Thoracic aorta (tissue), 2 donors: ENCODE measurements around the gene MYL12A. TPM values are rescaled to one million over a fixed set of nuclear protein-coding genes. Genes with fewer than 3 reads are reported as not detected.

ENCODE experiments used
- ATAC-seq: fragments of 150-250 bp; one replicate; pipeline ENCODE4 v1.8.0; 2017; ENCODE audit warnings: low read depth; ENCODE audit not compliant: insufficient number of reproducible peaks, low FRiP score
- DNase-seq: peaks from one replicate; pipeline ENCODE4 v3.0.0-alpha.2; 2020; ENCODE audit warnings: low spot score
- H3K27ac ChIP-seq, 2 donors: fragments of 200-600 bp; sonication (generic); 1 replicate in 1 of 2; 2 replicates in 1 of 2; pipeline ENCODE4 v1.5.1; 2016; ENCODE audit warnings: mild to moderate bottlenecking in 2 of 2, moderate library complexity in 2 of 2
- H3K27me3 ChIP-seq: fragments of 200-600 bp; sonication (generic); replicated peaks from 2 replicates; pipeline ENCODE4 v1.6.0; 2016; ENCODE audit warnings: mild to moderate bottlenecking; ENCODE audit not compliant: insufficient read depth
- H3K36me3 ChIP-seq: fragments of 200-600 bp; sonication (generic); one replicate; pipeline ENCODE4 v1.5.1; 2016
- H3K4me1 ChIP-seq, 2 donors: fragments of 200-600 bp; sonication (generic); 1 replicate in 1 of 2; 2 replicates in 1 of 2; pipeline versions ENCODE4 v1.5.1 to v1.6.0; 2016; ENCODE audit warnings: low read depth in 2 of 2, mild to moderate bottlenecking in 1 of 2; ENCODE audit not compliant: control insufficient read depth in 1 of 2
- H3K4me3 ChIP-seq: fragments of 200-600 bp; sonication (generic); 2 replicates; pipeline ENCODE4 v1.5.1; 2016; ENCODE audit warnings: mild to moderate bottlenecking
- H3K9me3 ChIP-seq: fragments of 200-600 bp; sonication (generic); 2 replicates; pipeline ENCODE4 v1.5.1; 2016
- total RNA-seq, 2 donors: library from RNA; depleted of rRNA; stranded (reverse); fragments of >200 nt; gene quantifications; one replicate each; pipeline versions ENCODE4 v1.1.0 to v1.2.3, GENCODE V29; 2016
- TF ChIP-seq, protein P1 (sequence below): fragments of 200-600 bp; sonication (generic); IDR thresholded peaks from one replicate; pipeline ENCODE4 v1.5.1; 2019; ENCODE audit warnings: antibody characterized with exemption

The MYL12A gene
- total RNA-seq, 2 donors from 2014 or later = 451 to 800 TPM

DNA sequence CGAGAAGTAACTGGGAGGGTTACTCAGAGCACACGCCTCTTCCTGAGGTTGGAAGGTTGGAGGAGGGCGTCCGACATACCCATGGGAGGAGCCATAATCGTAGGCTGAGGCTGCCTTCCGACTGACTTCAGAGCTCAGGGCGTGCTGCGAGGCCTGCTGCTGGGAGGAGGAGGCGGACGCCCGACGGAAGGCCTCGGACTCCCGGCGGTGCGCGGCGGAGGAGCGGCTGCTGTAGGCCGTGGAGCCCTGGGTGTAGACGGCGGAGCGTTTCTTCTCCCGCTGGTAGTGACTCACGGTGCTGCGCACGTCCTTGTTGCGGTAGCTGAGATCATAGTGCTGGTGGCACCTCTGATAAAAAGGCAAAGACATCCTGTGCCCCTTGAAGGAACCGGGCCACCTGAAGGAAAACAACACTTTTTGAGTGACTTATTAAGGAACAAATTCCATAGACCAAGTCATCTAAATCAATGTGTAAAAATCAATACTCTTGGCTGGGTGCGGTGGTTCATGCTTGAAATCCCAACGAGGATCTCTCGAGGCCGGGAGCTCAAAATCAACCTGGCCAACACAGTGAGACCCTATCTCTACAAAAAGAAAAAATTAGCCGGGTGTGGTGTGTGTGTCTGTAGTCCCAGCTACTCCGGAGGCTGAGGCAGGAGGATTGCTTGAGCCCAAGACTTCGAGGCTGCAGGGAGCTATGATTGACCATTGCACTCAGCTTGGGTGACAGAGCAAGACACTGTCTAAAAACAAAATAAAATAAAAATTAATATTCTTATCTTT is 32.6 kb upstream of the MYL12A start:
- ATAC-seq = no peak

DNA sequence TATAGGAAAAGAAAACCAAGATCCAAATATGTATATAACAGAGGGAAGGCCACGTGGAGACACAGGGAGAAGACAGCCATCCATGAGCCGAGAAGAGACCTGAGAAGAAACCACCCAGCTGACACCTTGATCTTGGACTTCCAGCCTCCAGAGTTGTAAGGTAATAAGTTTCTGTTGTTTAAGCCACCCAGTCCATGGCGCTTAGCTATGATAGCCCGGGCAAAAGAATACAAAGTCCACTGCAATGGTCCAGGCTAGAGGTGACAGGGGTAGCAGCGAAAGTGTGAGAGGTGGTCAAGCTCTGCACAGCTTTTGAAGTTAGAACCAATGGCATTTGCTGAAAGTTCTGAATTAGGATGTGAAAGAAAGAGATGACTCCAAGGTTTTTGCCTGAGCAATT is 30.6 kb upstream of the MYL12A start:
- Histone ChIP-seq H3K36me3 (peaks cover 8% of the 10 kb centered on the region), H3K27ac (no peak overlapping the region), H3K4me1 (peaks cover 18 to 47% of the 10 kb centered on the region in 2 donors), H3K9me3 (no peaks in the 10 kb centered on the region), H3K4me3 (no peak overlapping the region), H3K27me3 (no peaks in the 10 kb centered on the region)
- TF ChIP-seq, protein P1, sequence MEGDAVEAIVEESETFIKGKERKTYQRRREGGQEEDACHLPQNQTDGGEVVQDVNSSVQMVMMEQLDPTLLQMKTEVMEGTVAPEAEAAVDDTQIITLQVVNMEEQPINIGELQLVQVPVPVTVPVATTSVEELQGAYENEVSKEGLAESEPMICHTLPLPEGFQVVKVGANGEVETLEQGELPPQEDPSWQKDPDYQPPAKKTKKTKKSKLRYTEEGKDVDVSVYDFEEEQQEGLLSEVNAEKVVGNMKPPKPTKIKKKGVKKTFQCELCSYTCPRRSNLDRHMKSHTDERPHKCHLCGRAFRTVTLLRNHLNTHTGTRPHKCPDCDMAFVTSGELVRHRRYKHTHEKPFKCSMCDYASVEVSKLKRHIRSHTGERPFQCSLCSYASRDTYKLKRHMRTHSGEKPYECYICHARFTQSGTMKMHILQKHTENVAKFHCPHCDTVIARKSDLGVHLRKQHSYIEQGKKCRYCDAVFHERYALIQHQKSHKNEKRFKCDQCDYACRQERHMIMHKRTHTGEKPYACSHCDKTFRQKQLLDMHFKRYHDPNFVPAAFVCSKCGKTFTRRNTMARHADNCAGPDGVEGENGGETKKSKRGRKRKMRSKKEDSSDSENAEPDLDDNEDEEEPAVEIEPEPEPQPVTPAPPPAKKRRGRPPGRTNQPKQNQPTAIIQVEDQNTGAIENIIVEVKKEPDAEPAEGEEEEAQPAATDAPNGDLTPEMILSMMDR = no peak
- ATAC-seq (no peak), DNase-seq (no peak)

More for the DNA sequence above, 32.6 kb upstream of the MYL12A start:
- no peak overlapping the region for H3K27ac ChIP-seq
- TF ChIP-seq, protein P1 = no peak
- H3K9me3 ChIP-seq = no peaks in the 10 kb centered on the region
- H3K4me3 ChIP-seq = no peak overlapping the region
- H3K27me3 ChIP-seq = no peaks in the 10 kb centered on the region
- peaks cover 8% of the 10 kb centered on the region for H3K36me3 ChIP-seq
- H3K4me1 ChIP-seq = peaks cover 21 to 53% of the 10 kb centered on the region in 2 donors
- DNase-seq = no peak

DNA sequence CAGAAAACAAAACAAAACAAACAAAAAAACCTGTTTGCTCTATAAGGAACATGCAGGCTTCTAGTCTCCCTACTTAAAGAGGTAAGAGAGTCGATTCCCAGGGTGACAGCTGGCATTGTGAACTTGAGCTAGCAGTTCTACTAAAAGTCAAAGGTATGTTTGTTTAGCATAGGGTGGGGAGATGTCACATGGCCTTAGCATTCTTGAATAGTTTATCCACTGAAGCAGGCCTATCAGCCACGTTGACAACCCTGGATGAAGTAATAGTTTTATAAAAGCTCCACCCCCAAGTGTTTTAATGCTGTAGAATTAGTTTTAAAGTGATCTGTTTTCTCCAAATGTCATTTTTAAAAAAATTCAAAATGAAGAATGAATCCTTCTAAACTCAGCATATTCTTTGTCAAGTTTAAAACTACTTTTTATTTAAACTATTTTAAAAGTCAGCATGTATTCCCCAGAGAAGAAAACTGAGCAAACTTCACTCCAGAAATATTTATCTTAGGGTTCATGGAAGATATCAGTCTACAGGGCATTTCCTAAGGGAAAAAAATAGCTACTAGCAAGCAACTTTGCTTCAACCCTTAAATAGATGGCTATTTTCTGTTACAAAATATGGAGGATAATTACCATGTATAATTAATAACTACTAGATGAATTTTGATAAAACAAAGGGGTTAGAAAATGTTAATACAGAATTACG is 29.5 kb upstream of the MYL12A start:
- peak overlapping the region in 1 of 2 donors; percentile 88 for H3K27ac ChIP-seq
- DNase-seq (no peak), ATAC-seq (no peak)
- H3K9me3 ChIP-seq = no peaks in the 10 kb centered on the region
- H3K36me3 ChIP-seq = peaks cover 8% of the 10 kb centered on the region
- TF ChIP-seq, protein P1 = no peak
- H3K4me1 ChIP-seq = peaks cover 14 to 37% of the 10 kb centered on the region in 2 donors
- peak overlapping the region; percentile 76 for H3K4me3 ChIP-seq
- H3K27me3 ChIP-seq = no peaks in the 10 kb centered on the region

DNA sequence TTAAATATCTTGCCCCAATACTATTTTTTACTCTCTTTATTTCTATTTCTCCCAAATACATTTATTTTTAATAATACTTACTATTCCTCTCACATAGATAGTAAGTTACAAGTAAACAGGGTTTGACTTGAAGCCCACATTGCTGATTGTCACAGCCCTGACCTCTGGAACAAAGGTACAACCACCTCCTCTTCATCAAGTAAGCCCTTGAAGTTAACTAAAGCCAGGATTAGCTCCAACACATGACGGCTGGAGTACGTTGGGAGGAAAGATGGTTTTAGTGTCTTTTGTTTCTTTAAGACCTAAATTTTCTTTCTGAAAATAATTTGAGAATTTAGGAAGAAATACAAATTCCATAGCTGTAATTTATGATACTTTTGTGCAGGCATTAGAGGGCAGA is 28.8 kb upstream of the MYL12A start:
- Histone ChIP-seq H3K27ac (peak overlapping the region; percentile 62 to 88), H3K4me3 (peak overlapping the region; percentile 76), H3K9me3 (no peaks in the 10 kb centered on the region), H3K4me1 (peaks cover 6 to 30% of the 10 kb centered on the region in 2 donors), H3K36me3 (peaks cover 8% of the 10 kb centered on the region), H3K27me3 (no peaks in the 10 kb centered on the region)
- TF ChIP-seq, protein P1 = no peak
- no peak for ATAC-seq
- DNase-seq = no peak

DNA sequence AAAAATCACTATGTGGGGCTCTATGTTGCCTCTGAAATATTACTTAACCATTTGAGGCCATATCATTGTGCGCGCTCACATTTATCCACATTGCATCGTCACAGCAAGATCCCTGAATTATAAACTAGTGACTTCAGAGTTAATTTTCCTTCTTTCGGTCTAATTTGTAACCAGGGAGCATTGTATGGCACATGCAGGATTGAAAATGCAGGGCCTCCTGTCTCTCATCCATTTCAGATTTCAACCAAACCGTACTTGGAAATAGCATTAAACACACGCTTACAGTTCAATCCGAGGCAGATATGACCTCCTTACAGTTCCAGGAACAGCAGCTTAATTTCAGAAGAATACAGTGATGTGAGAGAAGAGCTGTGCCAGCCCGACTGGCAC is 28.4 kb upstream of the MYL12A start:
- H3K4me3 ChIP-seq = peak overlapping the region; percentile 76
- no peak for ATAC-seq
- no peak for DNase-seq
- peak overlapping the region; percentile 62 to 88 for H3K27ac ChIP-seq
- H3K27me3 ChIP-seq = no peaks in the 10 kb centered on the region
- H3K4me1 ChIP-seq = peaks cover 5 to 29% of the 10 kb centered on the region in 2 donors
- no peaks in the 10 kb centered on the region for H3K9me3 ChIP-seq
- H3K36me3 ChIP-seq = peaks cover 7% of the 10 kb centered on the region
- TF ChIP-seq, protein P1 = no peak
